PC-3 (cell line): ENCODE results near the gene CSMD2. TPM values are rescaled to one million over a fixed set of nuclear protein-coding genes. Genes with fewer than 3 reads are reported as not detected.

Experiments used
- ATAC-seq: fragments of 200-7000 bp; cut with Tn5 transposase; 2 replicates; pipeline ENCODE4 v1.9.1; 2020; ENCODE audit warnings: mild to moderate bottlenecking, moderate library complexity
- BruUV-seq: library from RNA; stranded (reverse); fragments of 400-500 nt; replicated peaks from 2 replicates; lab custom pipeline; 2021; lab: Mats Ljungman, UMichigan
- CTCF ChIA-PET: fragments of 300-600 bp; sonication (Branson Sonifier 250); formaldehyde crosslinking; loops from one replicate; lab custom pipeline; 2022; ENCODE audit warnings: antibody characterized with exemption; lab: Charles Lee
- POLR2A ChIA-PET: fragments of 300-600 bp; sonication (Branson Sonifier 250); formaldehyde crosslinking; loops from one replicate; lab custom pipeline; 2022; ENCODE audit warnings: antibody characterized with exemption; ENCODE audit not compliant: unreplicated experiment; lab: Charles Lee
- DNase-seq: peaks from one replicate; pipeline ENCODE4 v3.0.0-alpha.2; 2015
- H2AFZ ChIP-seq: fragments of 300-600 bp; sonication (generic); 2 replicates; pipeline ENCODE4 v1.6.0; 2016; ENCODE audit warnings: antibody characterized with exemption, low read length
- H3F3A ChIP-seq: fragments of 300-600 bp; sonication (generic); one replicate; pipeline ENCODE4 v1.6.0; 2017; ENCODE audit warnings: antibody characterized with exemption, low read length, control low read depth, mild to moderate bottlenecking; ENCODE audit not compliant: unreplicated experiment
- H3K27ac ChIP-seq: fragments of 300-600 bp; sonication (generic); 2 replicates; pipeline ENCODE4 v1.5.1; 2016; ENCODE audit warnings: mild to moderate bottlenecking, low read length
- H3K27me3 ChIP-seq: fragments of 300-600 bp; sonication (generic); 2 replicates; pipeline ENCODE4 v1.6.1; 2016; ENCODE audit warnings: low read length, mixed read lengths
- H3K36me3 ChIP-seq: fragments of 300-600 bp; sonication (generic); 2 replicates; pipeline ENCODE4 v1.6.1; 2016; ENCODE audit warnings: low read depth, mixed run types, low read length, mixed read lengths
- H3K4me1 ChIP-seq: fragments of 300-600 bp; sonication (generic); 2 replicates; pipeline ENCODE4 v1.5.1; 2016; ENCODE audit warnings: low read length; ENCODE audit not compliant: insufficient read depth
- H3K4me2 ChIP-seq: fragments of 300-600 bp; sonication (generic); 2 replicates; pipeline ENCODE4 v1.6.0; 2016; ENCODE audit warnings: low read length
- H3K4me3 ChIP-seq: fragments of 300-600 bp; sonication (generic); 2 replicates; pipeline ENCODE4 v1.5.1; 2016; ENCODE audit warnings: mild to moderate bottlenecking, low read length, mixed read lengths
- H3K79me2 ChIP-seq: fragments of 300-600 bp; sonication (generic); 2 replicates; pipeline ENCODE4 v1.6.1; 2017; ENCODE audit warnings: low read length, mixed read lengths
- H3K9ac ChIP-seq: fragments of 300-600 bp; sonication (generic); 2 replicates; pipeline ENCODE4 v1.6.0; 2016; ENCODE audit warnings: mild to moderate bottlenecking, low read length
- H3K9me2 ChIP-seq: fragments of 300-600 bp; sonication (generic); replicated peaks from 2 replicates; pipeline ENCODE4 v1.6.1; 2016; ENCODE audit warnings: mixed run types, low read length, mixed read lengths
- H3K9me3 ChIP-seq: fragments of 300-600 bp; sonication (generic); 2 replicates; pipeline ENCODE4 v1.6.1; 2016; ENCODE audit warnings: low read length, mixed read lengths
- H4K20me1 ChIP-seq: fragments of 300-600 bp; sonication (generic); 2 replicates; pipeline ENCODE4 v1.6.1; 2016; ENCODE audit warnings: low read length, mixed read lengths
- CTCF ChIP-seq: fragments of 300-600 bp; sonication (generic); conservative IDR thresholded peaks from 2 replicates; pipeline ENCODE4 v1.5.1; 2017; ENCODE audit warnings: antibody characterized with exemption, low read depth, mild to moderate bottlenecking, low read length
- EZH2 ChIP-seq: fragments of 300-600 bp; sonication (generic); IDR thresholded peaks from one replicate; pipeline ENCODE4 v1.6.1; 2017; ENCODE audit warnings: antibody characterized with exemption, mild to moderate bottlenecking, low read length; ENCODE audit not compliant: unreplicated experiment
- EZH2phosphoT487 ChIP-seq: fragments of 300-600 bp; sonication (generic); IDR thresholded peaks from 2 replicates; pipeline ENCODE4 v1.6.1; 2018; ENCODE audit warnings: mild to moderate bottlenecking, antibody characterized with exemption, low read length, borderline replicate concordance
- intact Hi-C: fragments of 100-400 bp; cut with micrococcal nuclease; formaldehyde crosslinking; loops from 2 replicates; pipeline ENCODE4 v1.9.0; 2023
- total RNA-seq: library from RNA; depleted of rRNA; stranded (reverse); fragments of >200 nt; gene quantifications from 2 replicates; pipeline ENCODE4 v1.2.3, GENCODE V29; 2014

The CSMD2 gene
- total RNA-seq, 1 experiment from 2014 or later = not detected

- Histone ChIP-seq H3K27me3 (peaks cover 10% of the 10 kb centered on the region), H3K9ac (no peak overlapping the region), H3K4me3 (no peak overlapping the region), H3K4me2 (no peak overlapping the region), H3F3A (no peaks in the 10 kb centered on the region), H3K9me2 (no peaks in the 10 kb centered on the region), H2AFZ (no peak overlapping the region), H3K9me3 (no peaks in the 10 kb centered on the region), H4K20me1 (no peaks in the 10 kb centered on the region; the same call in 1 of the 2 replicates), H3K36me3 (no peaks in the 10 kb centered on the region), H3K27ac (no peak overlapping the region), H3K4me1 (no peaks in the 10 kb centered on the region), H3K79me2 (no peaks in the 10 kb centered on the region)
- BruUV-seq = no TSS peak
- no peak for TF ChIP-seq CTCF
- TF ChIP-seq EZH2phosphoT487 = no peak
- TF ChIP-seq EZH2 = no peak
- no peak for DNase-seq
- ChIA-PET POLR2A (no interaction called here), CTCF (no interaction called here)
- intact Hi-C loops = no loop called here
- ATAC-seq = no peak
Measured at GRCh38 chr1:33719326-33719725, 445.7 kb downstream of the CSMD2 start.

GRCh38 chr1:33718186-33718585 lies 446.8 kb downstream of the CSMD2 start:
- ATAC-seq = no peak
- Histone ChIP-seq H3K9me3 (no peaks in the 10 kb centered on the region), H4K20me1 (no peaks in the 10 kb centered on the region; the same call in 1 of the 2 replicates), H3K79me2 (no peaks in the 10 kb centered on the region), H3K9me2 (no peaks in the 10 kb centered on the region), H3K9ac (no peak overlapping the region), H3K4me1 (no peaks in the 10 kb centered on the region), H3K36me3 (no peaks in the 10 kb centered on the region), H3K4me2 (no peak overlapping the region), H3K27me3 (peaks cover 19% of the 10 kb centered on the region), H3K27ac (no peak overlapping the region), H3K4me3 (no peak overlapping the region), H3F3A (no peaks in the 10 kb centered on the region), H2AFZ (no peak overlapping the region)
- ChIA-PET CTCF (no interaction called here), POLR2A (no interaction called here)
- intact Hi-C loops = no loop called here
- TF ChIP-seq EZH2 = no peak
- no peak for DNase-seq
- no TSS peak for BruUV-seq

DNA sequence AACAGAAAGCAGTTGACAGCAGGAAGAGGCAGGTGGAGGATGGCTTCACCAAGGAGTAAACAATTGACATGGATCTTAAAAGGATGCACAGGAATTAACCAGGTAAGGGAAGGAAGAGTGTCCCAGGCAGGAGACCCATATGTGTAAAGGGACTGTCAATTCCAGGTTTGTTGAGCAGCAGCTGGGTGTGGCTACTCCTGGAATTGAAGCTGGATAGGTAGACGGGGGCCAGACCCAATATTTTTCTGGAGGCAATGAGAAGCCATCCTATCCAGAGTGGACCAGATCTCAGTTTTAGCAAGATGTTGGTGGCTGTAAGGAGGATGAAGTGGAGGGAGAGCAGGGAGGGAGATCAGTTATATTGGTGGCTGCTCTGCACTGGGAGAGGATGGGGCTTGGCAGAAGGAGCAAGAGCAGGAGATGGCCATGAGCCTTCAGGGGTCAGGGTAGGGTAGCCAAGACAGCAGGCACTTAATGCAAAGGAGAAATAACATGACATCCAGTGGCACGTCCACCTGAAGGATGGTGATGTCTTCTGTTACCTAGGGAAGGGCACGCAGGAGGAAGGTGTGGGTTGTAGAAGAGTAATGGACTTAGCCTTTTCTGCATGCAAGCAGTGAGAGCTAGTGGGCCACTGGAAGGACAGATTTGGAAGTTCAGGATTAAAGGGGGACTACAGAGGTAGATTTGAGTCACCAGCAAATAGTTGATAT lies 447.9 kb downstream of the CSMD2 start:
- H3K9me2 ChIP-seq = no peaks in the 10 kb centered on the region
- TF ChIP-seq CTCF = no peak
- no peak for TF ChIP-seq EZH2
- no peak for TF ChIP-seq EZH2phosphoT487
- H4K20me1 ChIP-seq = no peaks in the 10 kb centered on the region; the same call in 1 of the 2 replicates
- no peaks in the 10 kb centered on the region for H3K79me2 ChIP-seq
- intact Hi-C loops = no loop called here
- ATAC-seq = no peak
- no TSS peak for BruUV-seq
- H3K36me3 ChIP-seq = no peaks in the 10 kb centered on the region
- H2AFZ ChIP-seq = no peak overlapping the region
- H3K27ac ChIP-seq = no peak overlapping the region
- POLR2A ChIA-PET = no interaction called here
- no peak overlapping the region for H3K9ac ChIP-seq
- peaks cover 30% of the 10 kb centered on the region for H3K27me3 ChIP-seq
- DNase-seq = no peak
- no peaks in the 10 kb centered on the region for H3F3A ChIP-seq
- no peak overlapping the region for H3K4me3 ChIP-seq
- no peaks in the 10 kb centered on the region for H3K9me3 ChIP-seq
- no peaks in the 10 kb centered on the region for H3K4me1 ChIP-seq
- CTCF ChIA-PET = no interaction called here
- no peak overlapping the region for H3K4me2 ChIP-seq
